ENCODE results near the gene CILP. TPM values are rescaled to one million over a fixed set of nuclear protein-coding genes. Genes with fewer than 3 reads are reported as not detected.

The CILP gene
- total and polyA plus RNA-seq, 5 donors, result 1.3 to 9.9 (median 3.2) TPM

DNA sequence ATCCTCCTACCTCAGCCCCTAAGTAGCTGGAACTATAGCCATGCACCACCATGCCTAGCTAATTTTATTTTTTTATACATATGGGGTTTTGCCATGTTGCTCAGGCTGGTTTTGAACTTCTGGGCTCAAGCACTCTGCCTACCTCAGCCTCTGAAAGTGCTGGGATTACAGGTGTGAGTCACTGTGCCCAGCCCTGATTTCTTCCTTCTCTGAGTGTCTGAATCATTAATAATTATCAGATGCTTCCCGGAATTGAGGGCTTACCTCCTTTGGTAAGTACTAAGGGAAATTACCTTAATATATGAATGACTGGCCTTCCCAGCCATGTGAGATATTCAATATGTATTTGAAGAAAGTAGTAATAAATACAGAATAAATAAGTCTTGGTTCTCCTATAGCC, 33.4 kb downstream of the CILP start:
- H3K9me3 ChIP-seq (ENCODE audit: control insufficient read depth, low read length), result no peaks in the 10 kb centered on the region
- DNase-seq (no peak), ATAC-seq (no peak)
- H3K27ac ChIP-seq (ENCODE audit: low read length), result no peak overlapping the region
- 78% methylated on average over 1 of the region's 1 CpG for WGBS
- intact Hi-C loops (cut with DNase I), result no loop called here
- H3K27me3 ChIP-seq (ENCODE audit: control insufficient read depth, insufficient read depth), result no peaks in the 10 kb centered on the region
- H3K4me3 ChIP-seq (ENCODE audit: low read length), result no peak overlapping the region
- H3K4me1 ChIP-seq (ENCODE audit: control insufficient read depth, insufficient read depth, low read length), result no peaks in the 10 kb centered on the region

DNA sequence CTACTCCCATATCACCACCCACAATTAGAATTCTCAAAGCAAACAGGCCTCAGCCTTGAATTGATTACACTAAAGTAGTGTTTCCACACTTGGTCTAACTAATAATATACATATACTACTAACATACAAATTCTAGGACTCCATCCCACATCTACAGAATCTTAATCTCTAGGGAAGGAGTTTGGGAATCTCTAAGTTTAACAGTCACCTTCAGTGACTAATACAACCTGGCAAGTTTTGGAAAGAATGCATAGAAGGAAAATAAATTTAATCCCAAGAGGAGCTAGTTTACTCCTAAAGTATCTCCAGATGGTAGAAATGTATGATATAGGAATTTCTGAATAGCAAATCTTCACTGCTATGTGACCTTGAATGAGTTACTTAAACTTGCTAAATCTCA, 35.2 kb downstream of the CILP start:
- Histone ChIP-seq H3K9me3 (ENCODE audit: control insufficient read depth, low read length) (no peaks in the 10 kb centered on the region), H3K4me1 (ENCODE audit: control insufficient read depth, insufficient read depth, low read length) (no peaks in the 10 kb centered on the region), H3K27me3 (ENCODE audit: control insufficient read depth, insufficient read depth) (no peaks in the 10 kb centered on the region), H3K4me3 (ENCODE audit: low read length) (no peak overlapping the region), H3K27ac (ENCODE audit: low read length) (no peak overlapping the region)
- DNase-seq, result no peak
- ATAC-seq, result no peak
- intact Hi-C loops (cut with DNase I), result no loop called here

DNA sequence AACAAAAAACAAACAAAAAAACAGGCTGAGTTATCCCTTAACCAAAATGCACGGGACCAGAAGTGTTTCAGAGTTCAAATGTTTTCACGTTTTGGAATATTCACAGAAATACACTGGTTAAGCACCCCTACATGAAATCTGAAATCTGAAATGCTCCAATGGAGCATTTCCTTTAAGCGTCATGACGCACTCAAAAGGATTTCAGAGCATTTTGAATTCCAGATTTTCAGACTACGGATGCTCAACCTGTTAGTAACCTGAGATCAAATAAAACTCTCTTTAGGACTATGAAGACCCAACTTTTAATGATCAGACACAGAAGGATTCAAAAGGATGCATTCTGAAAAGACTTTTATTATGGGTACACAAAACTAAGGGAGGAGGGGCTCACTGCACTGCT, 35.8 kb downstream of the CILP start:
- no peak overlapping the region for H3K27ac ChIP-seq (ENCODE audit: low read length)
- H3K9me3 ChIP-seq (ENCODE audit: control insufficient read depth, low read length), result no peaks in the 10 kb centered on the region
- DNase-seq (no peak), ATAC-seq (no peak)
- H3K27me3 ChIP-seq (ENCODE audit: control insufficient read depth, insufficient read depth), result no peaks in the 10 kb centered on the region
- no peak overlapping the region for H3K4me3 ChIP-seq (ENCODE audit: low read length)
- no peaks in the 10 kb centered on the region for H3K4me1 ChIP-seq (ENCODE audit: control insufficient read depth, insufficient read depth, low read length)
- 88% methylated on average over 5 of the region's 5 CpGs for WGBS
- intact Hi-C loops (cut with DNase I), result no loop called here

DNA sequence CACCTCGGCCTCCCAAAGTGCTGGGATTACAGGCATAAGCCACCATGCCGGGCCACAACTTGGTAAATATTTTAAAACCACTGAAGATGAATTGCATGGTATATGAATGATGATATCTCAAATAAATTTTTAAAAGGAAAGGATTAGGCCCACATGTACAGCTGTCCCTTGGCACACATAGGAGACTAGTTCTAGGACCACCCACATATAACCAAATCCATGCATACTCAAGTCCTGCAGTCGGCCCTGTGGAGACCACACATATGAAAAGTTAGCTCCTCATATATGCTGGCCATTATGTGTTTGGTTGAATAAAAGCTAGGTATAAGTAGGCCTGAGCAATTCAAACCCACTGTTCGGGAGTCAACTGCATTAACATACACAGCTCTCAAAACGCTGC, 36.8 kb downstream of the CILP start:
- 95% methylated on average over 5 of the region's 5 CpGs for WGBS
- DNase-seq (no peak), ATAC-seq (no peak)
- intact Hi-C loops (cut with DNase I), result no loop called here
- Histone ChIP-seq H3K9me3 (ENCODE audit: control insufficient read depth, low read length) (no peaks in the 10 kb centered on the region), H3K27ac (ENCODE audit: low read length) (no peak overlapping the region), H3K4me3 (ENCODE audit: low read length) (no peak overlapping the region), H3K4me1 (ENCODE audit: control insufficient read depth, insufficient read depth, low read length) (no peaks in the 10 kb centered on the region), H3K27me3 (ENCODE audit: control insufficient read depth, insufficient read depth) (no peaks in the 10 kb centered on the region)

DNA sequence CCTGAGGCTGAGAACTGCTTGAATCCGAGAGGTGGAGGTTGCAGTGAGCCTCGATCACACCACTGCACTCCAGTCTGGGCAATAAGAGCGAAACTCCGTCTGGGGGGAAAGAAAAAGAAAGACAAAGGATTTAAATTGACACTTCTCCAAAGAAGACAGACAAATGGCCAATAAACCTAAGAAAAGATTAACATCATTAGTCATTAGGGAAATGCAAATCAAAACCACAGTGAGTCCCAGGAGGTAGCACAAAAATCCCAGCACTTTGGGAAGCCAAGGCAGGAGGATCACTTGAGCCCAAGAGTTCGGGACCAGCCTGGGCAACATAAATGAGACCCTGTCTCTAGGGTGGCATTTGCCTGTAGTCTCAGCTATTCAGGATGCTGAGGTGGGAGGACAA, 38.7 kb downstream of the CILP start:
- no peak overlapping the region for H3K27ac ChIP-seq (ENCODE audit: low read length)
- intact Hi-C loops (cut with DNase I), result no loop called here
- no peak for DNase-seq
- H3K4me1 ChIP-seq (ENCODE audit: control insufficient read depth, insufficient read depth, low read length), result no peaks in the 10 kb centered on the region
- no peaks in the 10 kb centered on the region for H3K9me3 ChIP-seq (ENCODE audit: control insufficient read depth, low read length)
- no peaks in the 10 kb centered on the region for H3K27me3 ChIP-seq (ENCODE audit: control insufficient read depth, insufficient read depth)
- no peak overlapping the region for H3K4me3 ChIP-seq (ENCODE audit: low read length)
- WGBS, result 92% methylated on average over 5 of the region's 5 CpGs
- ATAC-seq, result no peak

DNA sequence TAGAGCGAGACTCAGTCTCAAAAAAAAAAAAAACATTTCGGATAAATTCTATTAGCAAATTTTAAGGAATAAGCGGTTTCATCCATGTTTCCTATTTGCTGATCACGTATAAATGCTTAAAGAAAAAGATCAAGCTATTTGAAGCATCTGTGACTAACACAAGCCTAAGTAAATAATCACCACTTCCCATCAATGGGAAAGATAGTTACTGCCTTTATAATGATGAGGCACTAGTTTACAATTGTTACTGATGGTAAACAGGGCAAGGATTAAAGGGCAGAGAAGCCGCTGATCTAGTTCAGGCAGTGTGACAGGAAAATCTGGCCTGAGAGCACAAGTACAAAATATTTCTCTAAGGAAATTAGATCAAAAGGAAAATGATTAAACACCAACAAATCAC, 39.8 kb downstream of the CILP start:
- Histone ChIP-seq H3K27me3 (ENCODE audit: control insufficient read depth, insufficient read depth) (no peaks in the 10 kb centered on the region), H3K27ac (ENCODE audit: low read length) (no peak overlapping the region), H3K9me3 (ENCODE audit: control insufficient read depth, low read length) (no peaks in the 10 kb centered on the region), H3K4me1 (ENCODE audit: control insufficient read depth, insufficient read depth, low read length) (no peaks in the 10 kb centered on the region), H3K4me3 (ENCODE audit: low read length) (no peak overlapping the region)
- 95% methylated on average over 5 of the region's 5 CpGs for WGBS
- intact Hi-C loops (cut with DNase I), result no loop called here
- DNase-seq (no peak), ATAC-seq (no peak)

DNA sequence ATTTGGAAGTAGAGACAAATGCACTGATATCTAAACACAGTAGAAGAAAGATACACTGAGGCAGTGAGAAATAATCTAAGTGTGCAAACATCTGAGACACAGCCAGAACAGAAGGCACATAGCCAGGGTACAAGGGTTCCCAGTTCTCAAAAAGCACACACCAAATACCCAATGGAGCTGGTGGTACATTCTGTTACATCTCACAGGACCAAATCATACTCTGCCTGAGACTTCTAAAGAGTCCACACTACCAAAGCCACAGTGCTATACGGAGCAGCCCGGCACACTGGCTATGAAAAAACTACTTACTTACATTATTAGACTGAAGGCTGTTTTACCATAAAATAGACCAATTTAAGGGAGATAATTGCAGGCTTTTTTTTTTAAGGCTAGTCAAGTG, 45.4 kb downstream of the CILP start:
- Histone ChIP-seq H3K9me3 (ENCODE audit: control insufficient read depth, low read length) (no peaks in the 10 kb centered on the region), H3K27ac (ENCODE audit: low read length) (no peak overlapping the region), H3K27me3 (ENCODE audit: control insufficient read depth, insufficient read depth) (no peaks in the 10 kb centered on the region), H3K4me1 (ENCODE audit: control insufficient read depth, insufficient read depth, low read length) (peaks cover 1% of the 10 kb centered on the region), H3K4me3 (ENCODE audit: low read length) (no peak overlapping the region)
- no peak for ATAC-seq
- WGBS, result 96% methylated on average over 2 of the region's 2 CpGs
- intact Hi-C loops (cut with DNase I), result no loop called here
- no peak for DNase-seq

DNA sequence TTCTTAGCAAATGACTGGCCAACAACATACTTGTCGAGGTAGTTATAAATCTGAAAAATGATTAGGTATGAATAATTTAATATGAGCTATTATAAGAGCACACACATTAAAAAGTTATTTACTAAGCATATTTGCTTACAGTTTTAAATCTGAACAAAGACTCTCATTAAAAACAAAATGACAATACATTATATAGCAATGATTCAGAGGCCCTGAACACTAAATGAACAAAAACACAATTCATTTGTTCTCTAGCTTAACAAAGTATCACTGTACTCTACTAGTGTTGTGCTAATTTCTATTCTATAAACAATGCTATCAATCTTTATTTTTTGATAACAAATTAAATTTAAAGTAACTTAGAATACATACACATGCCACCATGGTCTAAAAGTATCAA, 47.1 kb downstream of the CILP start:
- Histone ChIP-seq H3K27ac (ENCODE audit: low read length) (no peak overlapping the region), H3K4me3 (ENCODE audit: low read length) (no peak overlapping the region), H3K27me3 (ENCODE audit: control insufficient read depth, insufficient read depth) (no peaks in the 10 kb centered on the region), H3K4me1 (ENCODE audit: control insufficient read depth, insufficient read depth, low read length) (peaks cover 1% of the 10 kb centered on the region), H3K9me3 (ENCODE audit: control insufficient read depth, low read length) (no peaks in the 10 kb centered on the region)
- ATAC-seq, result no peak
- intact Hi-C loops (cut with DNase I), result no loop called here
- no peak for DNase-seq
- 82% methylated on average over 1 of the region's 1 CpG for WGBS

DNA sequence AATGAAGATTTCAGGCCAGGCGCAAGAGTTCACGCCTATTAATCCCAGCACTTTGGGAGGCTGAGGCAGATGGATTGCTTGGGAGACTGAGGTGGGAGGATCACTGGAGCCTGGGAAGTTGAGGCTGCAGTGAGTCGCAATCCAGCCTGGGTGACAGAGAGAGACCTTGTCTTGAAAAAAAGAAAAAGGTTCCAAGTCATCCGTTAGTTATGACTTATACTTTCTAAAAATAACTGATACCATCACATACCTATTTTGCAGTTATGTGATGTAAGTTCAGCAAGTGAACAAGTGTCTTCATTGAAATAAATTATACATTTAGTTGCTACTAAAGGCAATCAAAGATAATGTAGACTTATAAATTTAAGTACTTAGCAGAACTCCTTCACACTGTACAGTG, 48.2 kb downstream of the CILP start:
- WGBS, result 79% methylated on average over 4 of the region's 4 CpGs
- no peaks in the 10 kb centered on the region for H3K27me3 ChIP-seq (ENCODE audit: control insufficient read depth, insufficient read depth)
- peaks cover 1% of the 10 kb centered on the region for H3K4me1 ChIP-seq (ENCODE audit: control insufficient read depth, insufficient read depth, low read length)
- ATAC-seq (no peak), DNase-seq (no peak)
- no peak overlapping the region for H3K27ac ChIP-seq (ENCODE audit: low read length)
- H3K9me3 ChIP-seq (ENCODE audit: control insufficient read depth, low read length), result no peaks in the 10 kb centered on the region
- no peak overlapping the region for H3K4me3 ChIP-seq (ENCODE audit: low read length)
- intact Hi-C loops (cut with DNase I), result no loop called here

DNA sequence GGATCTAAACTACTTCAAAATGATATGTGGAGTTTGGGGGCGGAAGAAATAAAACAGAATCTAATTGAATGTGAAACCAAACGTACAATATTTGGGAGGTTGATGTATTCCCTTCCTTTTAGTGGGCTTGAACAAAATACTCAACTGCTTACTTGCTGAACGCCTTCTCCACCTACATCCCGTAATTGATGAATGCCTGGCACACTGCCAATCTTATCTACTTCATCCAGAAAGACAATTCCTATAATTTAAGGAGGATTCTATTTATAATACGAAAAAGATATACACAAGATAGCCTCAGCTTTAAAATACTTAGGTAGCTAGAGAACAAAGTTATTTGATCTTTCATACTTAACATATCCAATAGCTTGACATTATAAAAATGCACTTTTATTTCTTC, 54.6 kb downstream of the CILP start:
- Histone ChIP-seq H3K4me1 (ENCODE audit: control insufficient read depth, insufficient read depth, low read length) (no peaks in the 10 kb centered on the region), H3K27me3 (ENCODE audit: control insufficient read depth, insufficient read depth) (no peaks in the 10 kb centered on the region), H3K4me3 (ENCODE audit: low read length) (no peak overlapping the region), H3K9me3 (ENCODE audit: control insufficient read depth, low read length) (no peaks in the 10 kb centered on the region), H3K27ac (ENCODE audit: low read length) (no peak overlapping the region)
- DNase-seq (no peak), ATAC-seq (no peak)
- intact Hi-C loops (cut with DNase I), result no loop called here
- 63% methylated on average over 5 of the region's 5 CpGs for WGBS

DNA sequence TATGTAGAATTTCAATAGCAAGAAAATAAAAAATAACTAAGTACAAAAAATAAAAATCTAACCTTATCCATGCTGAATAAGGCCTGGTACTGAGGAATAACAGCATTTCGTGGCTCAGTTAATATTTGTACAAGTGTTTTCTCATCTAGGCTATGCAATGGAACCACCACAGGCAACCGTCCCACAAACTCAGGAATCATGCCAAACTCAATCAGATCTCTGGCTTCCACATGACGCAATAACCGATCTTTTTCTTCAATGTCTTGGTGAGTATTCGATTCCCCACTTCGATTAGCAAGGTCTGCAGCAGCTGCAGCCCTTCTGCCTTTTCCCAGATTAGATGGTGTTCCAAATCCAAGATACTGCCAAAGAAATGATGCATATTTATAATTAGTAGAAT, 56.6 kb downstream of the CILP start:
- no peaks in the 10 kb centered on the region for H3K4me1 ChIP-seq (ENCODE audit: control insufficient read depth, insufficient read depth, low read length)
- 84% methylated on average over 6 of the region's 6 CpGs for WGBS
- DNase-seq, result no peak
- no peak overlapping the region for H3K4me3 ChIP-seq (ENCODE audit: low read length)
- no peaks in the 10 kb centered on the region for H3K27me3 ChIP-seq (ENCODE audit: control insufficient read depth, insufficient read depth)
- intact Hi-C loops (cut with DNase I), result no loop called here
- H3K9me3 ChIP-seq (ENCODE audit: control insufficient read depth, low read length), result no peaks in the 10 kb centered on the region
- no peak overlapping the region for H3K27ac ChIP-seq (ENCODE audit: low read length)
- no peak for ATAC-seq

DNA sequence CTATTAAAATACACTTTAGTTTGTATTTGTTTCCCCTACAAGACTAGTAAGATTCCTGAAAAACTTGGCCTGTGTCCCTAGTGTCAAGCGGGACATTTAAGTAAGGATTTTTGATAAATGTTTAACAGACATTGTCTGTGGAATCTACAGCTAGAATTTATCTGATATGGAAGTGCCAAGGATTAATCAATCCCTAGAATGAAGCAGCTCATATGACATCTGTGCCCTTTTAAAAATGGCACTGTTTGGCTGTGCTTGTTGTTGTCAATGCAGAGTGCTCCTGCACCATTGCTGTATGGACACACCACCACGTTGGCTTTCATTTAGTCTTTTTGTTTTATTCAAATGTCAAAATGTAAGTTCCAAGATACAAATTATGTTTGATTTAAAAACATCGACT, 63.4 kb downstream of the CILP start:
- Histone ChIP-seq H3K27me3 (ENCODE audit: control insufficient read depth, insufficient read depth) (no peaks in the 10 kb centered on the region), H3K27ac (ENCODE audit: low read length) (no peak overlapping the region), H3K4me3 (ENCODE audit: low read length) (no peak overlapping the region), H3K9me3 (ENCODE audit: control insufficient read depth, low read length) (no peaks in the 10 kb centered on the region), H3K4me1 (ENCODE audit: control insufficient read depth, insufficient read depth, low read length) (no peaks in the 10 kb centered on the region)
- DNase-seq, result no peak
- intact Hi-C loops (cut with DNase I), result no loop called here
- 87% methylated on average over 3 of the region's 3 CpGs for WGBS
- no peak for ATAC-seq

Data from right cardiac atrium (tissue), 5 donors.